Stimulated activated CD4-positive, alpha-beta T cell treated with anti-CD3 and anti-CD28 coated beads, Interleukin-15, amount 100 ng/mL, for 1 hour (primary cell): ENCODE results near the gene ACTG1.

Experiments used
- DNase-seq, 2 donors: peaks; one replicate each; pipeline ENCODE4 v3.0.0-alpha.2; 2020; ENCODE audit warnings: low read depth in 1 of 2, low spot score in 1 of 2

Gene ACTG1

GRCh38 chr17:81518113-81518784, 5.7 kb upstream of the ACTG1 start:
- no peak for DNase-seq

GRCh38 chr17:81517339-81518112, 4.9 kb upstream of the ACTG1 start:
- no peak for DNase-seq

GRCh38 chr17:81517009-81517338, 4.4 kb upstream of the ACTG1 start:
- DNase-seq = no peak

- no peak for DNase-seq
These were observed 3.8 kb upstream of the ACTG1 start for GRCh38 chr17:81516439-81516838.

GRCh38 chr17:81515530-81516041, 3.0 kb upstream of the ACTG1 start:
- no peak for DNase-seq

- DNase-seq = peak in 1 of 2 donors; percentile 61
These were observed 2.3 kb upstream of the ACTG1 start for GRCh38 chr17:81514739-81515529.

GRCh38 chr17:81514489-81514738, 1.8 kb upstream of the ACTG1 start:
- DNase-seq = no peak

GRCh38 chr17:81513753-81514488, 1.3 kb upstream of the ACTG1 start:
- no peak for DNase-seq

- DNase-seq = no peak
These were observed 763 bp upstream of the ACTG1 start for GRCh38 chr17:81513372-81513752.

- peak in 1 of 2 donors; percentile 26 for DNase-seq
These were observed 616 bp downstream of the ACTG1 start for GRCh38 chr17:81511804-81512561.

GRCh38 chr17:81511554-81511803, 1.1 kb downstream of the ACTG1 start:
- no peak for DNase-seq

GRCh38 chr17:81510785-81511553, 1.6 kb downstream of the ACTG1 start:
- DNase-seq = no peak

- no peak for DNase-seq
These were observed 2.4 kb downstream of the ACTG1 start for GRCh38 chr17:81509972-81510784.

- DNase-seq = no peak
These were observed 3.2 kb downstream of the ACTG1 start for GRCh38 chr17:81509207-81509971.

GRCh38 chr17:81508639-81509206, 3.9 kb downstream of the ACTG1 start:
- DNase-seq = no peak

- no peak for DNase-seq
These were observed 9.0 kb downstream of the ACTG1 start for GRCh38 chr17:81503619-81504018.

GRCh38 chr17:81502471-81503017, 10.1 kb downstream of the ACTG1 start:
- DNase-seq = no peak

GRCh38 chr17:81500047-81500446, 12.6 kb downstream of the ACTG1 start:
- no peak for DNase-seq
